GM18502 (cell line): ENCODE data around the gene CCNO.

Experiments
- ATAC-seq: cut with Tn5 transposase; IDR thresholded peaks from one replicate; pipeline ENCODE4 v1.9.1; 2021; ENCODE audit warnings: mild to moderate bottlenecking; ENCODE audit not compliant: unreplicated experiment, poor library complexity

Gene CCNO

GRCh38 chr5:55223812-55224240, 9.6 kb downstream of the CCNO start:
- ATAC-seq, result no peak

- no peak for ATAC-seq
Observed at GRCh38 chr5:55222985-55223811, 10.2 kb downstream of the CCNO start.

GRCh38 chr5:55222092-55222984, 11.1 kb downstream of the CCNO start:
- no peak for ATAC-seq

GRCh38 chr5:55220433-55221185, 12.8 kb downstream of the CCNO start:
- ATAC-seq, result no peak

- no peak for ATAC-seq
Observed at GRCh38 chr5:55219770-55220169, 13.6 kb downstream of the CCNO start.

- no peak for ATAC-seq
Observed at GRCh38 chr5:55218967-55219366, 14.4 kb downstream of the CCNO start.

DNA sequence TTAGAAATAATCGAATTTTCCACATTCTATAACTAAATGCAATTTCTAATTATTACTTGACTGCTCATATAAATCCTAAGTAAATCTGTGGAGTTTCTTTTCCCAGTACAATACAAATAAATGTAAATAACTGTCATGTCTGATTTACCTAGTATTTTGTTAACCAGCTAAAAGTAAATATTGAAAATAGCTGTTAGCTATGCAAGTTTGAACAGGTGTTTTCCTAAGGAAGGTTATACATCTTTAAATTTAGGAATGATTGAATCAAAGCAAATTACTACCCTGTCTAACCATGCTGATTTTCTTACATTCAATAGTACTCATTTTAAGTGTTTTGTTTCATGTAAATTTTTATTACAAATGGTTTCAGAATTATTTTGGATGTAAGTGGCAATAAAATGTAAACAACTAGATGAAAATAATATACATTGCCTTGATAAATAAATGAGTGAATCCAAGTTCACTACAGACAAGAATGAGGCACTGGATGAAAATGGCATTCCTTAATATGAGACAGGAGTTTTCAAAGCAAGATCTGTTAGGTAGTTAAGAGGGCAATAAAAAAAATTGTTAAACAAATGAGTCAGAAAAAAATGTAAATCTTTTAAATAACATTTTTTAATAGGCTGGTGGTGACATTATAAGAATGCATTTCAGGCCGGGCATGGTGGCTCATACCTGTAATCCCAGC, 22.1 kb downstream of the CCNO start:
- ATAC-seq, result no peak

GRCh38 chr5:55205001-55205400, 28.4 kb downstream of the CCNO start:
- no peak for ATAC-seq

DNA sequence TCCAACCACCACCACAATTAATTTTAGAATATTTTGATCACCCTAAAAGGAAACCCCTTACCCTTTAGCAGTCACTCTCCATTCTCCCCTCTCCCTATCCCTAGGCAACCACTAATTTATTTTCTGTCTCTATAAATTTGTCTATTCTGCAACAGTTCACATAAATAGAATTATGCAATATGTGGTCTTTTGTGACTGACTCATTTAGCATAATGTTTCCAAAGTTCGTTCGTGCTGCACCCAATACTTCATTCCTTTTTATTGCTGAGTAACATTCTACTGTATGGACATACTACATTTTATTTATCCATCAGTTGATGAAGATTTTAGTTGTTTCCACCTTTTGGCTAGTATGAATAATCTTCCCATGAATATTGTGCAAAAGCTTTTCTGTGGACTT, 42.2 kb downstream of the CCNO start:
- ATAC-seq, result no peak

DNA sequence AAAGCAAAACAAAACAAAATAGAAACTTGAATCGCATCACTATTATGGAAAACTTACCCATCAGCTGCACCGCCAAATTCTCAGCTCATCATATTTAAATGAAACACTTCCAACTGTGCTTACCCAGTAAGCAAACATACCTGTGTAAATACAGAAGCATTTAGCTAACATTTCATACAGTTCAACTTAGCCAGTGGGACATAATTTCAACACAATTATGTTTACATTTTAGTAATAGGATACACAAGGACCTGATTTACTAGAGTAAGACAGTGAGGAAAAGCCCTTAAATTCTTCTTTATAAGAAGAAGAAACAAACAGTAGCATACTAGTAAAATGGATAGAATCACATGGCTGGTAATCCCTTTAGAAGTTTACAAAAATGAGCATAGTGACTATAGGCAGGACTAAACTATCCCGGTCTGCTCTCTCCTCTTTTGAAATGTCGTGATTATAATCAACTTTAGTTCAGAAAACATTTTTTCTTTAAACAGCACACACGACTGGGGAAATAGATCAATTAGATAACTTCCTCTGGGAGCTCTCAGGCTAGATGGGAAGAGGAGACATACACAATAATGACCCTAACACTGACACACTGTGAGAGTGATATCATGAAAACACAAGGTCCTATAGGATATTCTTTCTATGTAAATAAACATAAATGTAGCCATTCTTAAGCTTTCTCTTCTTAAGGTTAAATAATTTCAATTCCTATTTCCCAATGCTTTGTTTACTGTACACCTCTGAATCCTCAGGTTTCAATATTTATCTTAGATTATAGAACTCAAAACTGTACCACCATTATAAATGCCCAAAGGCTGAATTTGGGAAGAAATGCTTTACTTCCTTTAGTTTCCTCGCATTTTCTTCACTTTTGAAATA, 44.5 kb downstream of the CCNO start:
- no peak for ATAC-seq

GRCh38 chr5:55187370-55187769, 46.0 kb downstream of the CCNO start:
- no peak for ATAC-seq
